Measurements from ENCODE around the gene ZFAND3. TPM values are rescaled to one million over a fixed set of nuclear protein-coding genes. Genes with fewer than 3 reads are reported as not detected.
A peak's percentile ranks its signal among the peaks of the same experiment; 100 is the strongest.

ZFAND3 gene
- total RNA-seq, 6 donors from 2014 or later, result 26.2 to 66.4 (median 55.5) TPM

DNA sequence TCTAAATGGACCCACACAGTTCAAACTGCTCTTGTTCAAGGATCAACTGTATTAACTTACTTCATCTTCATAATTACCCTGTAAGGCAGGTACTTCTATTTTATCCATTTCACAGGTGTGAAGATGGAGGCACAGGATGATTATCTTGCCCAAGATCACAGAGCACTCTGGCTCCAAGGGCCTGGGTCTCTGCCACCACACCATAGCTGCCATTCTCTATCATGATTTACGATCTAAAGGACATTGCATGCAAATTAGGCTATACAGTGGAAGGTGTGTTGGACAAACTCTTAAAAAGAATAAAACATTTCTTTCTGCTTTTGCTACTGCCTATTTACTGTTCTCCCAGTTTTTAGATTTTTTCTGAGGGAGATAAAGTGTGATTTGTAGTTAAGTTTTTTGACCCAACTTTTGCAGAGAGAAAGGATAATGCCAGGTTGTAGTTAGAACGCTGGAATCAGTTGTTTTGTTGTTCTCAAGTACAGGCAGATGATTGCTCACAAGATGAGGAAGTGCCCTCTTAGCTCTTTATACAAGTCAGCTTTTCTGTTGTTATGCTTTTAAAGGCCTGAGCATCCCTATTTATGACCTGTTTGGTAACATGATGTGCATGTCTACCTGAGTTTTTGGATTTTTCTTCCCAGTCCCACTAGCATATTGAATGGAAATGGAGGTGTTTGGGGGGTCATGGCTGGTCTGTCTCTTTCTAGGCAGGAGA is 247.9 kb downstream of the ZFAND3 start:
- no peaks in the 10 kb centered on the region for H3K4me1 ChIP-seq
- H3K27me3 ChIP-seq, result no peaks in the 10 kb centered on the region
- WGBS, 2 donors, result 60 to 72% methylated on average over 2 of the region's 2 CpGs
- no peak overlapping the region for H3K27ac ChIP-seq
- H3K9me3 ChIP-seq, result no peaks in the 10 kb centered on the region
- no peak overlapping the region for H3K4me3 ChIP-seq
- DNase-seq (no peak), ATAC-seq (ENCODE audit: low FRiP score in 2 of 2) (no peak)
- peaks cover 0 to 22% (median 5%) of the 10 kb centered on the region in 4 donors for H3K36me3 ChIP-seq
- TF ChIP-seq EP300 (IDR thresholded peaks at IDR 0.05), result no peak
- TF ChIP-seq POLR2AphosphoS5 (IDR thresholded peaks at IDR 0.05), result no peak
- TF ChIP-seq, protein P1, sequence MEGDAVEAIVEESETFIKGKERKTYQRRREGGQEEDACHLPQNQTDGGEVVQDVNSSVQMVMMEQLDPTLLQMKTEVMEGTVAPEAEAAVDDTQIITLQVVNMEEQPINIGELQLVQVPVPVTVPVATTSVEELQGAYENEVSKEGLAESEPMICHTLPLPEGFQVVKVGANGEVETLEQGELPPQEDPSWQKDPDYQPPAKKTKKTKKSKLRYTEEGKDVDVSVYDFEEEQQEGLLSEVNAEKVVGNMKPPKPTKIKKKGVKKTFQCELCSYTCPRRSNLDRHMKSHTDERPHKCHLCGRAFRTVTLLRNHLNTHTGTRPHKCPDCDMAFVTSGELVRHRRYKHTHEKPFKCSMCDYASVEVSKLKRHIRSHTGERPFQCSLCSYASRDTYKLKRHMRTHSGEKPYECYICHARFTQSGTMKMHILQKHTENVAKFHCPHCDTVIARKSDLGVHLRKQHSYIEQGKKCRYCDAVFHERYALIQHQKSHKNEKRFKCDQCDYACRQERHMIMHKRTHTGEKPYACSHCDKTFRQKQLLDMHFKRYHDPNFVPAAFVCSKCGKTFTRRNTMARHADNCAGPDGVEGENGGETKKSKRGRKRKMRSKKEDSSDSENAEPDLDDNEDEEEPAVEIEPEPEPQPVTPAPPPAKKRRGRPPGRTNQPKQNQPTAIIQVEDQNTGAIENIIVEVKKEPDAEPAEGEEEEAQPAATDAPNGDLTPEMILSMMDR (IDR thresholded peaks at IDR 0.05), result no peak
- TF ChIP-seq POLR2A (IDR thresholded peaks at IDR 0.05), result no peak

DNA sequence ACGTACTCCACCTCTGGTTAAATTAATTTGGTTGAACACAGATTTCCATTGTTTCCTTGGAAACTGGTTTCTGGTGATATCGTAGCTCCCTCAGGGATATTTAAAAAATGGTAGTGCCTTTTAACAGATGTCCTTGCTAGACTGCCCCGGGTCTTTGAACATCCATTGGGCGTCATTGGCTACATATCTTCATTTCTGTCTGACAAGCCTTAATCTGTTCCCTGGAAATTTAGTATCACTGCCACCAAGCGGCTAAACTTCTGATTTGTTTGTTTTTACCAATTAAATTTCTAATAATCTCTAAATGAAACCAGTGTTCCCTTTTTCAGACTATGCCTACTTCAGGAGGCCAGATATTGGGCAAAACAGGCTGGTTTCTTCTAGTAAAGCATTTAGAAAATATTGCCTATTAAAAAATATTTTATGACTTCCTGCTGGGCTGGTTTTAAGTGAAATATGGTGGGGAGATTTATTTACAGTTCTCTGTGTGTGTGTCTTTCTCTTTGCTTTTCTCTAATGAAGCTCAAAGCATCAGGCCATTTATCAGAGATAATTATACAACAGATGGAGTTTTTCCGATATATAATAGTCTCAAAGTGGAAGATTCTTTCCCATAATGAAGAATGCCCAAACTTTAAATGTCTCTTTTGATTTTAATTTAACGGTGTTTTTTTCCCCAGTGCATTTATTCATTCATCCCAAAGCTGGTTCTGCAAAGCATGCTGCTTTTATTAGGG is 249.5 kb downstream of the ZFAND3 start:
- Histone ChIP-seq H3K27ac (no peak overlapping the region), H3K4me1 (no peaks in the 10 kb centered on the region), H3K27me3 (no peaks in the 10 kb centered on the region), H3K36me3 (peaks cover 0 to 9% (median 0%) of the 10 kb centered on the region in 4 donors), H3K4me3 (no peak overlapping the region), H3K9me3 (no peaks in the 10 kb centered on the region)
- WGBS, 2 donors, result 82 to 90% methylated on average over 7 of the region's 7 CpGs
- TF ChIP-seq, protein P1 (IDR thresholded peaks at IDR 0.05), result no peak
- TF ChIP-seq EP300 (IDR thresholded peaks at IDR 0.05) (no peak), POLR2AphosphoS5 (IDR thresholded peaks at IDR 0.05) (no peak), POLR2A (IDR thresholded peaks at IDR 0.05) (no peak)
- ATAC-seq (ENCODE audit: low FRiP score in 2 of 2), result peak in 1 of 2 donors; percentile 65
- DNase-seq, result no peak

DNA sequence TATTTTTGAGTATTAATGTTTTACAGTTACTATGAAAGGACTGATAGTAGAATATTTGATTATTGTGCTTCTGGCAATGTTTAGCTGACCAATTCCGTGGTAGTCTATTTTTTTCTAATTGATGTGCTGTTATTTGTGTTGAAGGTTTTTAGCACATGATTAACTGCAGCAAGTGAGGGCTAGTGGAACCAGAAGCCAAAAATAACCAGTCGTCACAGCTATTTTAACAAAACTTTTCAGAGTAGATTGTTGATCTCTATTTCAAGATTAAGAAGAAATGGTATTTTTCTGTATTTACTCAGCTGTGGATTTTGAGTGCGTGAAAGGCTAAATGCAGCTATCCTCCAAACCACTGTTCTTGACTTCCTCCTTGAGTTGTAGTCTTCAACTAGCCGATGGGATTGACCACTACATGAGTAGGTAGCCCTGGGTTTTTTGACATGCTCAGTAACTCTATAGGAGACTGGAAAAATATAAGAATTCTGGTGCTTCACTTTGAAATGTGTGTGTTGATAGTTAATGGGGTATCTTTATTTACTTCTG is 258.0 kb downstream of the ZFAND3 start:
- no peak overlapping the region for H3K27ac ChIP-seq
- no peak for TF ChIP-seq EP300 (IDR thresholded peaks at IDR 0.05)
- TF ChIP-seq, protein P1 (IDR thresholded peaks at IDR 0.05), result no peak
- TF ChIP-seq POLR2AphosphoS5 (IDR thresholded peaks at IDR 0.05), result no peak
- TF ChIP-seq POLR2A (IDR thresholded peaks at IDR 0.05), result no peak
- H3K4me1 ChIP-seq, result peaks cover 0 to 5% (median 1%) of the 10 kb centered on the region in 4 donors
- H3K36me3 ChIP-seq, result no peaks in the 10 kb centered on the region
- WGBS, 2 donors, result 74 to 79% methylated on average over 4 of the region's 4 CpGs
- DNase-seq (no peak), ATAC-seq (ENCODE audit: low FRiP score in 2 of 2) (no peak)
- H3K4me3 ChIP-seq, result no peak overlapping the region
- no peaks in the 10 kb centered on the region for H3K9me3 ChIP-seq
- H3K27me3 ChIP-seq, result no peaks in the 10 kb centered on the region

DNA sequence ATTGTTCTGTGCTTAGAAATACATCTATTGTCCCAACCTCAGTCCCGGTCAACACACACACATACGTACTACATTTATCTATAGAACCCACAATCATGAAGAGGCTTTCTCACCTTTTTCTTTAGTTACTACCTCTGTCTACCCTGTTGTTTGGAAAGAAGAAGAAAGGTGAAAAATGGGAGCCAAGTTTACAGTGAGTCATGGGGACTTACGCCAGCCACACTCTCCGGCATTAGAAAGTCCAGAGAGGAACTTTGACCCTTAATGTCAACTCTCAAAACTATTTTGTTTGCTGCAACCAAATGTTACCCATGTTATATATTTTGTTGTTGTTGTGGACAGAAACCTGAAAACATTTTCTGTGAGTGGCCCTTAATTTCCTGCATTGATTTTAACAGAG is 259.1 kb downstream of the ZFAND3 start:
- Histone ChIP-seq H3K36me3 (peaks cover 0 to 7% (median 0%) of the 10 kb centered on the region in 4 donors), H3K27ac (no peak overlapping the region), H3K4me1 (peaks cover 0 to 5% (median 1%) of the 10 kb centered on the region in 4 donors), H3K4me3 (no peak overlapping the region), H3K27me3 (no peaks in the 10 kb centered on the region), H3K9me3 (no peaks in the 10 kb centered on the region)
- TF ChIP-seq, protein P1 (IDR thresholded peaks at IDR 0.05), result no peak
- TF ChIP-seq EP300 (IDR thresholded peaks at IDR 0.05) (no peak), POLR2A (IDR thresholded peaks at IDR 0.05) (no peak), POLR2AphosphoS5 (IDR thresholded peaks at IDR 0.05) (no peak)
- no peak for ATAC-seq (ENCODE audit: low FRiP score in 2 of 2)
- DNase-seq, result no peak
- WGBS, 2 donors, result 92 to 94% methylated on average over 4 of the region's 4 CpGs

Data from upper lobe of left lung (tissue), 6 donors.